Endodermal cell (in vitro differentiated cells): Measurements from ENCODE around the gene MBOAT2. TPM values are rescaled to one million over a fixed set of nuclear protein-coding genes. Genes with fewer than 3 reads are reported as not detected.
A peak's percentile ranks its signal among the peaks of the same experiment; 100 is the strongest.

ENCODE experiments used
- DNase-seq: peaks from one replicate; pipeline ENCODE4 v3.0.0-alpha.2; 2017
- H3K27ac ChIP-seq: 2 replicates; pipeline ENCODE4 v1.5.1; 2013; ENCODE audit warnings: mild to moderate bottlenecking, low read depth, low read length, moderate library complexity
- H3K27me3 ChIP-seq: 2 replicates; pipeline ENCODE4 v1.6.1; 2013; ENCODE audit warnings: mild to moderate bottlenecking, low read length, moderate library complexity; ENCODE audit not compliant: insufficient read depth, control insufficient read depth, poor library complexity, severe bottlenecking
- H3K36me3 ChIP-seq: 2 replicates; pipeline ENCODE4 v1.7.0; 2013; ENCODE audit warnings: mild to moderate bottlenecking, low read length, moderate library complexity; ENCODE audit not compliant: control insufficient read depth, insufficient read depth
- H3K4me1 ChIP-seq: one replicate; pipeline ENCODE4 v1.7.0; 2013; ENCODE audit warnings: low read length; ENCODE audit not compliant: control insufficient read depth, insufficient read depth
- H3K4me3 ChIP-seq: 2 replicates; pipeline ENCODE4 v1.5.1; 2013; ENCODE audit warnings: mild to moderate bottlenecking, low read length, moderate library complexity
- H3K9ac ChIP-seq: 2 replicates; pipeline ENCODE4 v1.6.1; 2013; ENCODE audit warnings: mild to moderate bottlenecking, low read length, moderate library complexity; ENCODE audit not compliant: poor library complexity, severe bottlenecking; ENCODE audit errors: extremely low read depth
- H3K9me3 ChIP-seq: 2 replicates; pipeline ENCODE4 v1.6.1; 2013; ENCODE audit warnings: mild to moderate bottlenecking, low read length, moderate library complexity; ENCODE audit not compliant: control insufficient read depth
- H3K27ac Mint-ChIP-seq: 2 replicates; pipeline ENCODE4 v1.8.0; 2020; ENCODE audit warnings: mixed read lengths
- H3K27me3 Mint-ChIP-seq: 2 replicates; pipeline ENCODE4 v1.8.0; 2021; ENCODE audit warnings: mild to moderate bottlenecking, mixed read lengths; ENCODE audit not compliant: insufficient read depth
- H3K36me3 Mint-ChIP-seq: 2 replicates; pipeline ENCODE4 v1.8.0; 2020; ENCODE audit warnings: low read depth, mixed read lengths
- H3K4me1 Mint-ChIP-seq: 2 replicates; pipeline ENCODE4 v1.8.0; 2020; ENCODE audit warnings: mixed read lengths
- H3K4me3 Mint-ChIP-seq: 2 replicates; pipeline ENCODE4 v1.8.0; 2020; ENCODE audit warnings: mild to moderate bottlenecking, moderate library complexity, mixed read lengths
- H3K9me3 Mint-ChIP-seq: 2 replicates; pipeline ENCODE4 v1.8.0; 2020; ENCODE audit warnings: mild to moderate bottlenecking, mixed read lengths
- WGBS, 2 experiments: methylation state at CpG; one replicate each; pipeline versions ENCODE4 v1.1.5 to v1.1.7; 2013; ENCODE audit warnings: missing lambda C conversion rate in 2 of 2, mixed read lengths in 1 of 2; ENCODE audit not compliant: insufficient coverage in 1 of 2, insufficient read length in 1 of 2; 5-methylcytosine and 5-hydroxymethylcytosine counted together
- total RNA-seq, 2 donors: library from RNA; stranded (reverse); fragmentation: NEBNext Ultra II Directional in 1 of 2; extraction: Animal tissue kit (Norgen Biotek cat#: 25700) in 1 of 2; gene quantifications; 2 replicates in 1 of 2; 3 replicates in 1 of 2; pipeline ENCODE4 v1.2.1, GENCODE V29; 2021
- TF ChIP-seq, protein P1 (sequence below): fragments of 200-600 bp; sonication (generic); conservative IDR thresholded peaks from 2 replicates; pipeline ENCODE4 v1.5.0; 2021; ENCODE audit warnings: antibody characterized with exemption, mild to moderate bottlenecking

The MBOAT2 gene
- total RNA-seq, 2 donors from 2014 or later = 45.3 to 51.0 TPM

DNA sequence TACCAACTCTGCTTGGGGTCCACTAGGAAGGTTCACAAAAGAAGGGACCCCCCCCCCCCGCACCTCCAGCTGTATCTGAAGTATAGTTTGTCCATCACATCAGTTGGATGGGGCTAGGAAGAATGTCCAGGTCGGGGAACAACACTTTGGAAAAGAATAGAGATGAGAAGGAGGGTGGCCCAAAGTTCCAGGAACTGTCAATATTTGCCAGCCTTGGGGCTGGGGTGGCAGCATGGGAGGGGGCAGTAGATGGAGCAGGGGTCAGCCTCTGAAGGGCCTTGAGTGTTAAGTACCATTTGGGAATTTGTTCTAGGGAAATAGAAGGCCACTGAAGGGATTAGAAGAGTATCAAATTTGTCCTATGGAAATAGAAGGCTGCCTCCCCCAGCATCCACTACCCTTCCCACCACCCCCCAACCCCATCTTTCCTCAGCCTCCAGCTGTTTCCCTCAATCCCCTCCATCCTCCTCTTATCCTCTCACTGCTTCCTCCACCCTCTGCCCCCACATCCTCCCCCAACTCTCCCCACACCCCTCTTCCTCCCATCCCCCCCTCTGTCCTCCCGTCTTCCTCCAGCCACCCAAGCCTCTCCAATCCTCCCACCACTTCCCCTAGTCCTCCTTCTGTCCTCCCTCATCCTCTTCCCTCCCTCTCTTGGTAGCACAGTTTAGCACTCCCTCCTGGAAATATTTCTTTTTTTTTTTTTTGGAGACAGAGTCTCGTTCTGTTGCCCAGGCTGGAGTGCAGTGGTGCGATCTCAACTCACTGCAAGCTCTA, 164.1 kb downstream of the MBOAT2 start:
- H3K27ac ChIP-seq = no peak overlapping the region
- no peak for DNase-seq
- H3K27me3 ChIP-seq = no peaks in the 10 kb centered on the region
- Mint-ChIP-seq H3K27ac (no peak overlapping the region), H3K4me1 (peaks cover 38% of the 10 kb centered on the region), H3K27me3 (peaks cover 2% of the 10 kb centered on the region), H3K4me3 (no peak overlapping the region), H3K9me3 (peaks cover 8% of the 10 kb centered on the region), H3K36me3 (no peaks in the 10 kb centered on the region)
- H3K4me1 ChIP-seq = peaks cover 6% of the 10 kb centered on the region
- TF ChIP-seq, protein P1, sequence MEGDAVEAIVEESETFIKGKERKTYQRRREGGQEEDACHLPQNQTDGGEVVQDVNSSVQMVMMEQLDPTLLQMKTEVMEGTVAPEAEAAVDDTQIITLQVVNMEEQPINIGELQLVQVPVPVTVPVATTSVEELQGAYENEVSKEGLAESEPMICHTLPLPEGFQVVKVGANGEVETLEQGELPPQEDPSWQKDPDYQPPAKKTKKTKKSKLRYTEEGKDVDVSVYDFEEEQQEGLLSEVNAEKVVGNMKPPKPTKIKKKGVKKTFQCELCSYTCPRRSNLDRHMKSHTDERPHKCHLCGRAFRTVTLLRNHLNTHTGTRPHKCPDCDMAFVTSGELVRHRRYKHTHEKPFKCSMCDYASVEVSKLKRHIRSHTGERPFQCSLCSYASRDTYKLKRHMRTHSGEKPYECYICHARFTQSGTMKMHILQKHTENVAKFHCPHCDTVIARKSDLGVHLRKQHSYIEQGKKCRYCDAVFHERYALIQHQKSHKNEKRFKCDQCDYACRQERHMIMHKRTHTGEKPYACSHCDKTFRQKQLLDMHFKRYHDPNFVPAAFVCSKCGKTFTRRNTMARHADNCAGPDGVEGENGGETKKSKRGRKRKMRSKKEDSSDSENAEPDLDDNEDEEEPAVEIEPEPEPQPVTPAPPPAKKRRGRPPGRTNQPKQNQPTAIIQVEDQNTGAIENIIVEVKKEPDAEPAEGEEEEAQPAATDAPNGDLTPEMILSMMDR = no peak
- H3K9me3 ChIP-seq = no peaks in the 10 kb centered on the region
- 89 to 100% methylated on average over 1 to 5 of the region's 5 CpGs for WGBS, 2 experiments
- H3K4me3 ChIP-seq = no peak overlapping the region
- no peak overlapping the region for H3K9ac ChIP-seq
- no peaks in the 10 kb centered on the region for H3K36me3 ChIP-seq

DNA sequence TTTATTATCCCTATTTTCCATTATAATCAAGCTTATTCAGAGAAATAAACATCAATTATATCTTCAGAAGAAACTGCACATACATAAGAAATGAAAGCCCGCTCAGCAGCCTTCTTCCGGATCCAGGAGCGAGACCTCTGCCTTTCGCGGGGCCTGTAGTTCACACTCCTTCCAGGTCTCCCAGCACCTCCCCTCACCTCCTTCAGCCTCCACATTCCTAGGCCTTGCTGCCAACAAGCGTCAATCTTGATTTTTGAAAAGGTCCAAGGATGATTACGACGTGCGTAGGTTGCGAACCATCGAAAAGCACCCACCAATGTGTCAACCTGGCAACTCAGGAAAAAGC, 165.7 kb downstream of the MBOAT2 start:
- Histone ChIP-seq H3K36me3 (no peaks in the 10 kb centered on the region), H3K4me3 (no peak overlapping the region), H3K4me1 (peaks cover 6% of the 10 kb centered on the region), H3K27me3 (no peaks in the 10 kb centered on the region), H3K9me3 (no peaks in the 10 kb centered on the region), H3K27ac (no peak overlapping the region), H3K9ac (no peak overlapping the region)
- Mint-ChIP-seq H3K27me3 (peaks cover 2% of the 10 kb centered on the region), H3K4me1 (peaks cover 39% of the 10 kb centered on the region), H3K4me3 (peak overlapping the region; percentile 95), H3K27ac (no peak overlapping the region), H3K9me3 (peaks cover 8% of the 10 kb centered on the region), H3K36me3 (no peaks in the 10 kb centered on the region)
- TF ChIP-seq, protein P1 = no peak
- 85 to 89% methylated on average over 11 of the region's 11 CpGs for WGBS, 2 experiments
- no peak for DNase-seq

DNA sequence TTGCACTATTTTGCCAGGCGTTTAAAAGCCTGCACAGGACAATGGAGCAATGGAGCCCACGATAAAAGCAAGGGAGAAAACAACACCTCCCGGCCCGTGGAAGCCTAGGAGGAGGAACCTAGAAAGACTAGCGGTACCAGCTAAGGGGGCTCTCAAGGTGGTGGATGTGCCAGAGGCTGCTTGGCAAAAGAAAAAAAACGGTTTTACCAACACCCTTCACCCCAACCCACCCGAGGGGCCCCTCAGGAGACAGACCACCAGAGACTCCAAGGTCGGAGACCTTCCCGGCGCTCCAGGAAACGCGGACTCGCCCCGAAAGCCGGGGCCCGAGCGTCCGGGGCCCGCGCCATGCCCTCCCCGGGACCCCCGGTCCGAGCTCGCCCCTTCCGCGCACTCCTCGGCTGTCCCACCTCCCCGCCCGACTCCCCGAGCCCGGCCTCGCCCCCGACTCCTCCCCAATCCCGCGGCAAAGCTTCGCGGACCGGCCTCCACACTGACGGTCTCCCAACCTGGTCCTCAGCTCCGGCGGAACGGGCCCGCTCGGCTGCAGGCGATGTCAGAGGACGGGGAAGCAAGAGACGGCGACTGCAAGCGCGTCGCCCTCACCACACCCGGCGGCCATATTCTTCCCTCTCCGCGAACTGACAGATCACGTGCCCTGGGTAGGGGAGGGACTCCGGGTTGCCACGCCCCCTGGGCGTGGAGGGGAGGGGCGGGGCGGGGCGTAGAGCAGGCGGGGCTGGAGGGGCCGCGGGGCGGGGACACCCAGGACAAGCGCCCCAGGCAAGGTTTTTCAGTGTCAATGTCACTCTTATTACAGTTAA, 166.3 kb downstream of the MBOAT2 start, which contains the start of gene KIDINS220:
Gene KIDINS220 (minus strand): TSS at position 643 of the 824 bp plus-strand sequence. CDS start 10,520 bp downstream, outside the sequence.
- Mint-ChIP-seq H3K9me3 (peaks cover 8% of the 10 kb centered on the region), H3K4me1 (peaks cover 35% of the 10 kb centered on the region), H3K4me3 (peak within 1 kb of the TSS; percentile 95), H3K27ac (peak within 1 kb of the TSS; percentile 96), H3K27me3 (peaks cover 2% of the 10 kb centered on the region), H3K36me3 (no peaks in the 10 kb centered on the region)
- Histone ChIP-seq H3K9ac (peak within 1 kb of the TSS; percentile 78), H3K36me3 (no peaks in the 10 kb centered on the region), H3K27me3 (no peaks in the 10 kb centered on the region), H3K27ac (no peak within 1 kb of the TSS), H3K4me1 (peaks cover 6% of the 10 kb centered on the region), H3K4me3 (peak within 1 kb of the TSS; percentile 94), H3K9me3 (no peaks in the 10 kb centered on the region)
- DNase-seq = peak; percentile 95
- WGBS, 2 experiments = 0 to 1% methylated on average over 17 to 67 of the region's 67 CpGs
- TF ChIP-seq, protein P1 = no peak
